ENCODE results near the gene SHISA4. TPM values are rescaled to one million over a fixed set of nuclear protein-coding genes. Genes with fewer than 3 reads are reported as not detected.
A peak's percentile ranks its signal among the peaks of the same experiment; 100 is the strongest.

SHISA4 gene
- total RNA-seq, 4 donors from 2014 or later: 2.2 to 6.7 (median 4.6) TPM

DNA sequence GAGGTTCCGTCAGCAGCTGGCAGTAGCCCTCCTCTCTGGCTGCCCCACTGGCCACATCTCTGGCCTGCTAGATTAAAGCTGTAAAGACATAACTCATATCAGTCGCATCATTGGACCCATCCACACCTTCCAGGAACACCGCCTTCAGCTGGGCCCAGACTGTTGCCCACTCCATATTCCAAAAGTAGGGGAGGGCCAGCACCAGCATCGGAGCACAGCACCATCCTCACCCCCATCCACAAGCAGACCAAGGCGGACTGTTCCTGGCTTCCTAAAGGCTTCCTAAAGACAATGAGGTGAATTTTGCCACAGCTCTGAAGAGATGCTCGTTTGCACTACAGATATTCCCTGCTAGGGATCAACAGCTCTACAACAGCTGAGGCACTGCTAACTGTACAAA lies 3.5 kb downstream of the SHISA4 start:
- Histone ChIP-seq H3K4me1 (peaks cover 12 to 20% (median 18%) of the 10 kb centered on the region in 4 donors), H3K27ac (peak overlapping the region in 1 of 4 donors; percentile 86), H3K9me3 (no peaks in the 10 kb centered on the region), H3K4me3 (no peak overlapping the region), H3K36me3 (no peaks in the 10 kb centered on the region), H3K27me3 (peaks cover 25% of the 10 kb centered on the region)
- intact Hi-C loops (cut with DNase I; ENCODE audit: low total_unique reads) (loop anchor here (5.0 kb wide), 1 partner anchor 80 kb away; no protein-coding TSS in a partner anchor), in situ Hi-C loops (cut with MboI; ENCODE audit: low pct_ligation_motif_present in 1 of 4, low pct_unique_long_range_greater_than_20kb in 1 of 4, low sequenced_read_pairs in 3 of 4) (loop anchor here in 3 of 4 donors (5.0 to 25.0 kb wide), 5 partner anchors 75 to 245 kb away; partner anchors contain the start of genes ARL8A (in 2 of the 3) and GPR37L1 (in 1 of the 3))
- no peak for DNase-seq
- 66% methylated on average over 5 of the region's 6 CpGs; no CpG with 5 or more reads in 1 of the 2 donors for WGBS, 2 donors (ENCODE audit: low coverage in 1 of 2)
- no peak for TF ChIP-seq POLR2AphosphoS5 (IDR thresholded peaks at IDR 0.05)
- TF ChIP-seq, protein P1, sequence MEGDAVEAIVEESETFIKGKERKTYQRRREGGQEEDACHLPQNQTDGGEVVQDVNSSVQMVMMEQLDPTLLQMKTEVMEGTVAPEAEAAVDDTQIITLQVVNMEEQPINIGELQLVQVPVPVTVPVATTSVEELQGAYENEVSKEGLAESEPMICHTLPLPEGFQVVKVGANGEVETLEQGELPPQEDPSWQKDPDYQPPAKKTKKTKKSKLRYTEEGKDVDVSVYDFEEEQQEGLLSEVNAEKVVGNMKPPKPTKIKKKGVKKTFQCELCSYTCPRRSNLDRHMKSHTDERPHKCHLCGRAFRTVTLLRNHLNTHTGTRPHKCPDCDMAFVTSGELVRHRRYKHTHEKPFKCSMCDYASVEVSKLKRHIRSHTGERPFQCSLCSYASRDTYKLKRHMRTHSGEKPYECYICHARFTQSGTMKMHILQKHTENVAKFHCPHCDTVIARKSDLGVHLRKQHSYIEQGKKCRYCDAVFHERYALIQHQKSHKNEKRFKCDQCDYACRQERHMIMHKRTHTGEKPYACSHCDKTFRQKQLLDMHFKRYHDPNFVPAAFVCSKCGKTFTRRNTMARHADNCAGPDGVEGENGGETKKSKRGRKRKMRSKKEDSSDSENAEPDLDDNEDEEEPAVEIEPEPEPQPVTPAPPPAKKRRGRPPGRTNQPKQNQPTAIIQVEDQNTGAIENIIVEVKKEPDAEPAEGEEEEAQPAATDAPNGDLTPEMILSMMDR (IDR thresholded peaks at IDR 0.05): no peak
- no peak for TF ChIP-seq EP300 (IDR thresholded peaks at IDR 0.05; ENCODE audit: low read depth)
- TF ChIP-seq POLR2A (IDR thresholded peaks at IDR 0.05): no peak

DNA sequence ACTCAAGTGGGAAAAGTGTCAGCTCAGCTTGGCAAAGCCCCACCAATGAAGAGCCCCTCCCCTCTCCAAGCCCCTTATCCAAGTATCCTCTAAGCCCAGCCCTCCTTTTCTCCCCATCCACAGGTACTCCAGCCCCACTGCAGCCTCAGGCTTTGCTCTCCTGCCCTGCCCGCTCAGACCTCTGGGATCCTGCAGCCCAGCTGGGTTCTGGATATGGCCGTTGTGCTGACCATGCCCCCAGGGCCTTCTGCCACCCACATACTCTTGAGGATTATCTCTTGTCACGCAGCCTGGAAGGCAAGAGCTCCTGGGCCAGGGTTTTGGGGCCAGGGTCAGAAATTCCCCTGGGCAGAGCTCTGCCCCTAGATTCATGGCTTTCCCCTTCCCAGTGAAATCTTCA lies 4.7 kb downstream of the SHISA4 start:
- DNase-seq: no peak
- WGBS, 2 donors (ENCODE audit: low coverage in 1 of 2): 59% methylated on average over 3 of the region's 3 CpGs; no CpG with 5 or more reads in 1 of the 2 donors
- Histone ChIP-seq H3K36me3 (no peaks in the 10 kb centered on the region), H3K4me3 (no peak overlapping the region), H3K27ac (peak overlapping the region in 3 of 4 donors; percentile 23 to 86 (median 75)), H3K9me3 (no peaks in the 10 kb centered on the region), H3K27me3 (peaks cover 19% of the 10 kb centered on the region), H3K4me1 (peaks cover 11 to 25% (median 14%) of the 10 kb centered on the region in 4 donors)
- in situ Hi-C loops (cut with MboI; ENCODE audit: low pct_ligation_motif_present in 1 of 4, low pct_unique_long_range_greater_than_20kb in 1 of 4, low sequenced_read_pairs in 3 of 4): loop anchor here in 3 of 4 donors (5.0 to 25.0 kb wide), 5 partner anchors 74 to 244 kb away; partner anchors contain the start of genes ARL8A (in 2 of the 3) and GPR37L1 (in 1 of the 3)
- intact Hi-C loops (cut with DNase I; ENCODE audit: low total_unique reads): loop anchor here (5.0 kb wide), 1 partner anchor 79 kb away; no protein-coding TSS in a partner anchor
- TF ChIP-seq POLR2A (IDR thresholded peaks at IDR 0.05) (no peak), POLR2AphosphoS5 (IDR thresholded peaks at IDR 0.05) (peak in 1 of 3 donors; percentile 63)

DNA sequence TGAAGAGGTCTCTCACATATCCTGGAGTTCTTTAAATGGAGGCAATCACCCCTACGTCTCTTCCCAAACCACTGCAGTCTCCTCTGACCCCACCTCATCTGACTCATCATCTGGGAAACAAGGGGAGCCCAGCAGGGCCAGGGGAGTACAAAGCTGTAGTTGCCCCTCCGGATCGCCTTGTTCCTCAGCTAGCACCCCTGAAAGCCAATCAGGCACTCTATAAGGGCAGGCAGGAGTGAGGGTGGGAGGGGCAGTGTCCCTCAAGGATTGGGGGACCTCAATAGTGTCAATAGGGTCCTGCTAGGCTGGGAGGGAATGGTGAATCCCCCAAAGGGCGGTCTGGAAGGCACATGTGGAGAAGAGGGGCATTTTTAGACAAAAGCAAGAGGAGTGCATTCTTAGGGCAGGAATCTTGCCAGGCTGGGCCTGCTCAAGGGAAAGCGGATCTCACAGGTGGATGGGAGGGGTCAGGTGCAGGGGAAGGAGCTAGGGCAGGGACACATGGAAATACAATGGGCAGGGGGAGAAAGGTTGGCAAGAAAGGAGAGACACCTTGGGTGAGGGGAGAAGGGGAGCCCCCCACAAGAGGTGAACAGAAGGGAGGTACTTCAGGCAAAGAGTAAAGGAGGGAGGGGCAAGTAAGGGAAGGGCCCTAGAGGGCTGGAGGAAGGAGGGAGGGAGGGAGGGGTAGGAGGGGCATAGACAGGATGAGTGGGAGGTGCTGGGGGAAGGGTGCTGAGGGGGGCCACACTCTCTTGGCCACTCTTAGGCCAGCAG lies 5.8 kb downstream of the SHISA4 start:
- 72 to 73% methylated on average over 2 to 5 of the region's 5 CpGs for WGBS, 2 donors (ENCODE audit: low coverage in 1 of 2)
- no peak for DNase-seq
- no peaks in the 10 kb centered on the region for H3K9me3 ChIP-seq
- in situ Hi-C loops (cut with MboI; ENCODE audit: low pct_ligation_motif_present in 1 of 4, low pct_unique_long_range_greater_than_20kb in 1 of 4, low sequenced_read_pairs in 3 of 4): loop anchor here in 3 of 4 donors (5.0 to 25.0 kb wide), 5 partner anchors 73 to 243 kb away; partner anchors contain the start of genes ARL8A (in 2 of the 3) and GPR37L1 (in 1 of the 3)
- TF ChIP-seq POLR2AphosphoS5 (IDR thresholded peaks at IDR 0.05): peak in 1 of 3 donors; percentile 21
- TF ChIP-seq, protein P1 (IDR thresholded peaks at IDR 0.05): no peak
- H3K36me3 ChIP-seq: no peaks in the 10 kb centered on the region
- peaks cover 9% of the 10 kb centered on the region for H3K27me3 ChIP-seq
- H3K27ac ChIP-seq: peak overlapping the region; percentile 9 to 86 (median 74)
- no peak overlapping the region for H3K4me3 ChIP-seq
- peaks cover 4 to 26% (median 5%) of the 10 kb centered on the region in 4 donors for H3K4me1 ChIP-seq
- intact Hi-C loops (cut with DNase I; ENCODE audit: low total_unique reads): loop anchor here (5.0 kb wide), 1 partner anchor 78 kb away; no protein-coding TSS in a partner anchor

DNA sequence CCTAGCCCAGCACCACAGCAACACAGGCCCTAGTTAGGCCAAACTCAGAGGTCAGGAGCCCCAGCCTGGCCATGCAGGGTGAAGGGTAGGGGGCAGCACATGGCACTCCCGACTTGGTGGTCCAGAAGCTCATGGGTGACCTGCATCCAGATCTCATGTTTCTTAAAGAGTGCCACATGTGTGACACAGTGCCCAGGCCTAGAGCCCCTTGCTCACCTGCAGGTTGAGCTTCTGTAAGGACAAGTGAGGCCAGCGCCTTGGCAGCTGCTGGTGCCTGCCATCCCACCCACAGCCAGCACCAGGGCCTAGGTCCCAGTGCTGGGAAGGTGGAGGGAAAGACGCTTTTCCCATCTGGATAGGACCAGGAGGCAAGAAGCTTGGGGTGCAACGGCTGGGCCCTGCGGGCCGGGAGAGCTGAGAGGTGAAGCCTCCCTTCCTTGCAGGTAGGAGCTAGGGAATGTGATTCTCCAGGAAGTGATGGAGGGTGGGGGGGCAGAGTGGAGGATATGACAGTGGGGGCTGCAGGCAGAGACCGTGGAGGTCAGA lies 6.5 kb downstream of the SHISA4 start:
- WGBS, 2 donors (ENCODE audit: low coverage in 1 of 2): 70 to 82% methylated on average over 2 to 6 of the region's 7 CpGs
- TF ChIP-seq POLR2A (IDR thresholded peaks at IDR 0.05) (no peak), POLR2AphosphoS5 (IDR thresholded peaks at IDR 0.05) (peak in 1 of 3 donors; percentile 36)
- H3K9me3 ChIP-seq: no peaks in the 10 kb centered on the region
- in situ Hi-C loops (cut with MboI; ENCODE audit: low pct_ligation_motif_present in 1 of 4, low pct_unique_long_range_greater_than_20kb in 1 of 4, low sequenced_read_pairs in 3 of 4): loop anchor here in 3 of 4 donors (10.0 to 25.0 kb wide), 3 partner anchors 80 to 242 kb away; partner anchors contain the start of genes ARL8A (in 2 of the 3) and GPR37L1 (in 1 of the 3)
- intact Hi-C loops (cut with DNase I; ENCODE audit: low total_unique reads): no loop called here
- no peak for DNase-seq
- H3K4me1 ChIP-seq: peaks cover 0 to 23% (median 0%) of the 10 kb centered on the region in 4 donors
- H3K27me3 ChIP-seq: peaks cover 2% of the 10 kb centered on the region
- H3K36me3 ChIP-seq: no peaks in the 10 kb centered on the region
- no peak overlapping the region for H3K4me3 ChIP-seq
- H3K27ac ChIP-seq: peak overlapping the region; percentile 9 to 86 (median 74)
